Fibroblast of peridontal ligament (primary cell): ENCODE results near the gene ALDH3A1.
"Not testable (repeated sequence)": the region's sequence is repeated elsewhere in the genome, so short reads cannot be mapped to it uniquely, and the experiment has no call there.

Source experiments
- DNase-seq: peaks from one replicate; pipeline ENCODE4 v3.0.0-alpha.2; 2010; ENCODE audit errors: extremely low read depth

Gene ALDH3A1

GRCh38 chr17:19747829-19748806 lies at the start of gene ALDH3A1:
TSS of gene ALDH3A1 (minus strand) at chr17:19748298. CDS start at chr17:19745129, 3,169 bp downstream.
- DNase-seq, result peak; percentile 81

GRCh38 chr17:19796457-19796856 lies 48.4 kb upstream of the ALDH3A1 start:
- no peak for DNase-seq

- no peak for DNase-seq
Measured at GRCh38 chr17:19791918-19792550, 43.9 kb upstream of the ALDH3A1 start.

GRCh38 chr17:19787733-19788357 lies 39.7 kb upstream of the ALDH3A1 start:
- no peak for DNase-seq

GRCh38 chr17:19785854-19786253 lies 37.8 kb upstream of the ALDH3A1 start:
- DNase-seq, result no peak

- DNase-seq, result no peak
Measured at GRCh38 chr17:19781488-19782458, 33.7 kb upstream of the ALDH3A1 start.

- no peak for DNase-seq
Measured at GRCh38 chr17:19780846-19781245, 32.7 kb upstream of the ALDH3A1 start.

GRCh38 chr17:19773534-19773933 lies 25.4 kb upstream of the ALDH3A1 start:
- DNase-seq, result no peak

GRCh38 chr17:19771971-19772630 lies 24.0 kb upstream of the ALDH3A1 start:
- no peak for DNase-seq

- DNase-seq, result no peak
Measured at GRCh38 chr17:19770985-19771735, 23.1 kb upstream of the ALDH3A1 start.

- peak; percentile 64 for DNase-seq
Measured at GRCh38 chr17:19769946-19770652, 22.0 kb upstream of the ALDH3A1 start.

GRCh38 chr17:19768046-19768782 lies 20.1 kb upstream of the ALDH3A1 start:
- DNase-seq, result no peak

- DNase-seq, result peak; percentile 45
Measured at GRCh38 chr17:19766421-19767270, 18.5 kb upstream of the ALDH3A1 start.

- no peak for DNase-seq
Measured at GRCh38 chr17:19766016-19766415, 17.9 kb upstream of the ALDH3A1 start.

- DNase-seq, result not testable (repeated sequence)
Measured at GRCh38 chr17:19763991-19764390, 15.9 kb upstream of the ALDH3A1 start.

- DNase-seq, result no peak
Measured at GRCh38 chr17:19763416-19763815, 15.3 kb upstream of the ALDH3A1 start.

- peak; percentile 58 for DNase-seq
Measured at GRCh38 chr17:19762515-19762961, 14.4 kb upstream of the ALDH3A1 start.

- no peak for DNase-seq
Measured at GRCh38 chr17:19760746-19761145, 12.6 kb upstream of the ALDH3A1 start.
